ENCODE results near the gene FAXDC2. TPM values are rescaled to one million over a fixed set of nuclear protein-coding genes. Genes with fewer than 3 reads are reported as not detected.

The FAXDC2 gene
- total and polyA plus RNA-seq, 2 donors from 2014 or later = 14.1 to 18.3 TPM

- FAIRE-seq = no peak
- DNase-seq = no peak
- intact Hi-C loops (cut with DNase I) = no loop called here
- H3K27ac ChIP-seq (ENCODE audit: low read depth in 2 of 2, low read length in 2 of 2) = no peak overlapping the region
- no peaks in the 10 kb centered on the region for H3K27me3 ChIP-seq (ENCODE audit: control insufficient read depth, insufficient read depth, low read length)
- H3K9me3 ChIP-seq (ENCODE audit: control insufficient read depth in 2 of 3, insufficient read depth in 1 of 3, low read length in 3 of 3) = no peaks in the 10 kb centered on the region
- no peak overlapping the region for H3K9ac ChIP-seq (ENCODE audit: low read length in 3 of 3)
- no peak for TF ChIP-seq CTCF (IDR thresholded peaks at IDR 0.05; ENCODE audit: borderline replicate concordance, extremely low read depth, insufficient read depth)
- peaks cover 0 to 15% (median 12%) of the 10 kb centered on the region in 3 donors for H3K4me1 ChIP-seq (ENCODE audit: control insufficient read depth in 2 of 3, insufficient read depth in 2 of 3, low read depth in 1 of 3, low read length in 3 of 3)
- peaks cover 6 to 51% (median 23%) of the 10 kb centered on the region in 3 donors for H3K36me3 ChIP-seq (ENCODE audit: control insufficient read depth in 2 of 3, insufficient read depth in 3 of 3, low read length in 3 of 3)
- no peak overlapping the region for H3K4me3 ChIP-seq (ENCODE audit: low read length in 3 of 3)
These were observed 58.9 kb downstream of the FAXDC2 start for GRCh38 chr5:154791535-154791934.

- no peak for FAIRE-seq
These were observed 62.2 kb downstream of the FAXDC2 start for GRCh38 chr5:154788212-154788611.

GRCh38 chr5:154786414-154786813, 64.0 kb downstream of the FAXDC2 start:
- Histone ChIP-seq H3K9me3 (ENCODE audit: control insufficient read depth in 2 of 3, insufficient read depth in 1 of 3, low read length in 3 of 3) (no peaks in the 10 kb centered on the region), H3K27me3 (ENCODE audit: control insufficient read depth, insufficient read depth, low read length) (no peaks in the 10 kb centered on the region), H3K4me1 (ENCODE audit: control insufficient read depth in 2 of 3, insufficient read depth in 2 of 3, low read depth in 1 of 3, low read length in 3 of 3) (peaks cover 0 to 38% (median 33%) of the 10 kb centered on the region in 3 donors), H3K27ac (ENCODE audit: low read depth in 2 of 2, low read length in 2 of 2) (no peak overlapping the region), H3K9ac (ENCODE audit: low read length in 3 of 3) (no peak overlapping the region), H3K4me3 (ENCODE audit: low read length in 3 of 3) (no peak overlapping the region), H3K36me3 (ENCODE audit: control insufficient read depth in 2 of 3, insufficient read depth in 3 of 3, low read length in 3 of 3) (peaks cover 0 to 10% (median 3%) of the 10 kb centered on the region in 3 donors)
- FAIRE-seq (no peak), DNase-seq (no peak)
- TF ChIP-seq CTCF (IDR thresholded peaks at IDR 0.05; ENCODE audit: borderline replicate concordance, extremely low read depth, insufficient read depth) = no peak
- intact Hi-C loops (cut with DNase I) = no loop called here

More at GRCh38 chr5:154788212-154788611, 62.2 kb downstream of the FAXDC2 start:
- H3K4me1 ChIP-seq (ENCODE audit: control insufficient read depth in 2 of 3, insufficient read depth in 2 of 3, low read depth in 1 of 3, low read length in 3 of 3) = peaks cover 0 to 28% (median 25%) of the 10 kb centered on the region in 3 donors
- intact Hi-C loops (cut with DNase I) = no loop called here
- H3K36me3 ChIP-seq (ENCODE audit: control insufficient read depth in 2 of 3, insufficient read depth in 3 of 3, low read length in 3 of 3) = peaks cover 4 to 28% (median 13%) of the 10 kb centered on the region in 3 donors
- no peak for TF ChIP-seq CTCF (IDR thresholded peaks at IDR 0.05; ENCODE audit: borderline replicate concordance, extremely low read depth, insufficient read depth)
- H3K27ac ChIP-seq (ENCODE audit: low read depth in 2 of 2, low read length in 2 of 2) = peak overlapping the region in 1 of 2 donors; percentile 16
- H3K27me3 ChIP-seq (ENCODE audit: control insufficient read depth, insufficient read depth, low read length) = no peaks in the 10 kb centered on the region
- no peak for DNase-seq
- H3K4me3 ChIP-seq (ENCODE audit: low read length in 3 of 3) = no peak overlapping the region
- no peaks in the 10 kb centered on the region for H3K9me3 ChIP-seq (ENCODE audit: control insufficient read depth in 2 of 3, insufficient read depth in 1 of 3, low read length in 3 of 3)
- H3K9ac ChIP-seq (ENCODE audit: low read length in 3 of 3) = no peak overlapping the region

- no peak for FAIRE-seq
- H3K27ac ChIP-seq (ENCODE audit: low read depth in 2 of 2, low read length in 2 of 2) = no peak overlapping the region
- no peak for DNase-seq
- intact Hi-C loops (cut with DNase I) = no loop called here
- H3K27me3 ChIP-seq (ENCODE audit: control insufficient read depth, insufficient read depth, low read length) = no peaks in the 10 kb centered on the region
- no peak overlapping the region for H3K4me3 ChIP-seq (ENCODE audit: low read length in 3 of 3)
- H3K9me3 ChIP-seq (ENCODE audit: control insufficient read depth in 2 of 3, insufficient read depth in 1 of 3, low read length in 3 of 3) = no peaks in the 10 kb centered on the region
- no peaks in the 10 kb centered on the region for H3K36me3 ChIP-seq (ENCODE audit: control insufficient read depth in 2 of 3, insufficient read depth in 3 of 3, low read length in 3 of 3)
- no peak overlapping the region for H3K9ac ChIP-seq (ENCODE audit: low read length in 3 of 3)
- peaks cover 0 to 40% (median 33%) of the 10 kb centered on the region in 3 donors for H3K4me1 ChIP-seq (ENCODE audit: control insufficient read depth in 2 of 3, insufficient read depth in 2 of 3, low read depth in 1 of 3, low read length in 3 of 3)
- TF ChIP-seq CTCF (IDR thresholded peaks at IDR 0.05; ENCODE audit: borderline replicate concordance, extremely low read depth, insufficient read depth) = no peak
These were observed 65.5 kb downstream of the FAXDC2 start for GRCh38 chr5:154784856-154785255.
